Duodenal mucosa (tissue), 2 donors: ENCODE data around the gene SLC25A33.

Source experiments
- H3K27ac ChIP-seq: one replicate; pipeline ENCODE4 v1.7.0; 2013; ENCODE audit warnings: low read depth, low read length
- H3K27me3 ChIP-seq, 2 donors: one replicate each; pipeline ENCODE4 v1.7.0; 2013; ENCODE audit warnings: low read length in 2 of 2, control low read depth in 1 of 2; ENCODE audit not compliant: insufficient read depth in 2 of 2, control insufficient read depth in 1 of 2
- H3K36me3 ChIP-seq, 2 donors: one replicate each; pipeline ENCODE4 v1.7.0; 2013; ENCODE audit warnings: low read length in 2 of 2, control low read depth in 1 of 2; ENCODE audit not compliant: insufficient read depth in 2 of 2, control insufficient read depth in 1 of 2
- H3K4me1 ChIP-seq, 2 donors: one replicate each; pipeline ENCODE4 v1.7.0; 2013; ENCODE audit warnings: low read length in 2 of 2, control low read depth in 1 of 2; ENCODE audit not compliant: insufficient read depth in 2 of 2, control insufficient read depth in 1 of 2
- H3K4me3 ChIP-seq, 2 donors: one replicate each; pipeline ENCODE4 v1.7.0; 2013; ENCODE audit warnings: low read length in 2 of 2, low read depth in 1 of 2
- H3K9ac ChIP-seq, 2 donors: one replicate each; pipeline ENCODE4 v1.7.0; 2013; ENCODE audit warnings: low read length in 2 of 2, low read depth in 1 of 2
- H3K9me3 ChIP-seq, 2 donors: one replicate each; pipeline ENCODE4 v1.7.0; 2013; ENCODE audit warnings: low read length in 2 of 2, control low read depth in 1 of 2; ENCODE audit not compliant: control insufficient read depth in 1 of 2

The SLC25A33 gene

DNA sequence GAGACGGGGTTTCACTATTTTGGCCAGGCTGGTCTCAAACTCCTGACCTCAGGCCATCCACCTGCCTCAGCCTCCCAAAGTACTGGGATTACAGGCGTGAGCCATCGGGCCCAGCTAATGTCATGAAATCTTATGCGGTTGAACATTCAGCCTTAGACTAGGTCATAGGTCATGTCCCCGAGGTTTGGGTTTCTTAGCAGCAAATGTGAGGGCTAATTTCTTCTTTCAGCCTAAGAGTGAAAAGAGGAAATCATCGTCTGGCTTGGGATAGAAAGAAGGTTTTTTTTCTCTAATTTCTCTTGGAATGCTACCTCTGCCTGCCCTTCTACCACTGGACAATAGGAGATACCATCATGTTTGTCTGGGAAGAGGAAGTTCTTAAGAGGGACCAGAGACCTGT lies 94.2 kb downstream of the SLC25A33 start:
- Histone ChIP-seq H3K36me3 (no peaks in the 10 kb centered on the region), H3K27ac (no peak overlapping the region), H3K27me3 (peaks cover 0 to 3% of the 10 kb centered on the region in 2 donors), H3K4me1 (peaks cover 0 to 4% of the 10 kb centered on the region in 2 donors), H3K9ac (no peak overlapping the region), H3K9me3 (no peaks in the 10 kb centered on the region), H3K4me3 (no peak overlapping the region)

DNA sequence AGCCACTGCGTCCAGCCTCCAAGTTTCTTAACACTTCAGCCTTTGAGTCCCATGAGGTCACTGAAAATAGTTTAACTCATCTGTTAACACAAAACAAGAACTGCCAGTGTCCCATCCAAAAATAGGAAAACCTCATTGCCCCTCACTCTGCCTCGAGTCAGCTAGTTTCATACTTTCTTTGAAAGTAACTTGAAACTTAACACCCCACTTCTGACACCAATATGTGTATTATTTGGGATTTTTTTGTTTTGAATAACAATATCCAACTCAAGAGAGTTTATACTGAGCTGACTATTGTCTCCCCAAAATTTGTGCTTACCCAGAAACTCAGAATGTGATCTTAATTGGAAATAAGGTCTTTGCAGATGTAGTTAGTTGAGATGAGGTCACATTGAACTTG lies 95.3 kb downstream of the SLC25A33 start:
- Histone ChIP-seq H3K4me3 (no peak overlapping the region), H3K27ac (no peak overlapping the region), H3K4me1 (peaks cover 0 to 4% of the 10 kb centered on the region in 2 donors), H3K36me3 (no peaks in the 10 kb centered on the region), H3K9ac (no peak overlapping the region), H3K27me3 (no peaks in the 10 kb centered on the region), H3K9me3 (no peaks in the 10 kb centered on the region)
